NCI-H345 treated with DMSO at 0.1 percent for 48 hours (cell line): ENCODE measurements around the gene BIRC6.

Source experiments
- DNase-seq: peaks from one replicate; lab custom pipeline; 2025; ENCODE audit not compliant: unreplicated experiment; lab: John Stamatoyannopoulos, UW

The BIRC6 gene

GRCh38 chr2:32375228-32375892 is 18.5 kb downstream of the BIRC6 start:
- DNase-seq = no peak

- DNase-seq = no peak
These were observed 19.9 kb downstream of the BIRC6 start for GRCh38 chr2:32376756-32377155.

- no peak for DNase-seq
These were observed 21.1 kb downstream of the BIRC6 start for GRCh38 chr2:32377928-32378327.

GRCh38 chr2:32379352-32379751 is 22.5 kb downstream of the BIRC6 start:
- DNase-seq = no peak

- DNase-seq = no peak
These were observed 27.0 kb downstream of the BIRC6 start for GRCh38 chr2:32383858-32384257.

- DNase-seq = no peak
These were observed 27.7 kb downstream of the BIRC6 start for GRCh38 chr2:32384529-32384928.

GRCh38 chr2:32386739-32387138 is 29.9 kb downstream of the BIRC6 start:
- DNase-seq = no peak

GRCh38 chr2:32399221-32399620 is 42.4 kb downstream of the BIRC6 start:
- DNase-seq = no peak

- no peak for DNase-seq
These were observed 45.3 kb downstream of the BIRC6 start for GRCh38 chr2:32402091-32402490.

- DNase-seq = no peak
These were observed 47.0 kb downstream of the BIRC6 start for GRCh38 chr2:32403782-32404181.

GRCh38 chr2:32404691-32405090 is 47.9 kb downstream of the BIRC6 start:
- DNase-seq = no peak

GRCh38 chr2:32416519-32416918 is 59.7 kb downstream of the BIRC6 start:
- no peak for DNase-seq

- no peak for DNase-seq
These were observed 60.8 kb downstream of the BIRC6 start for GRCh38 chr2:32417659-32418058.

- DNase-seq = no peak
These were observed 62.0 kb downstream of the BIRC6 start for GRCh38 chr2:32418778-32419177.

GRCh38 chr2:32422133-32422532 is 65.3 kb downstream of the BIRC6 start:
- DNase-seq = no peak

- no peak for DNase-seq
These were observed 66.7 kb downstream of the BIRC6 start for GRCh38 chr2:32423536-32423935.

GRCh38 chr2:32424739-32425138 is 67.9 kb downstream of the BIRC6 start:
- no peak for DNase-seq

- no peak for DNase-seq
These were observed 68.9 kb downstream of the BIRC6 start for GRCh38 chr2:32425719-32426141.

- peak; percentile 18 for DNase-seq
These were observed 71.1 kb downstream of the BIRC6 start for GRCh38 chr2:32427672-32428610.

GRCh38 chr2:32430804-32431203 is 74.0 kb downstream of the BIRC6 start:
- no peak for DNase-seq

- DNase-seq = no peak
These were observed 79.3 kb downstream of the BIRC6 start for GRCh38 chr2:32436150-32436549.

- DNase-seq = no peak
These were observed 85.2 kb downstream of the BIRC6 start for GRCh38 chr2:32442020-32442467.
